Right lobe of liver (tissue), 6 donors: ENCODE data around the gene AMBRA1. TPM values are rescaled to one million over a fixed set of nuclear protein-coding genes. Genes with fewer than 3 reads are reported as not detected.
"Not testable (repeated sequence)": the region's sequence is repeated elsewhere in the genome, so short reads cannot be mapped to it uniquely, and the experiment has no call there.

Experiments
- ATAC-seq, 4 donors: fragments of 200-7000 bp; cut with Tn5 transposase; one replicate each; pipeline ENCODE4 v1.9.1; 2020; ENCODE audit warnings: mild to moderate bottlenecking in 4 of 4, moderate library complexity in 4 of 4
- DNase-seq, 3 donors: peaks; one replicate each; pipeline ENCODE4 v3.0.0-alpha.2; 2020
- H3K27ac ChIP-seq, 3 donors: fragments of 200-600 bp; one replicate each; pipeline ENCODE4 v1.8.0; 2022
- H3K27me3 ChIP-seq, 2 donors: fragments of 200-600 bp; one replicate each; pipeline ENCODE4 v1.8.0; 2022
- H3K36me3 ChIP-seq, 4 donors: fragments of 200-600 bp; sonication (generic) in 1 of 4; one replicate each; pipeline versions ENCODE4 v1.5.1 to v1.8.0; 2017 to 2022; ENCODE audit warnings: control low read depth in 1 of 4
- H3K4me1 ChIP-seq, 4 donors: fragments of 200-600 bp; sonication (generic) in 1 of 4; one replicate each; pipeline versions ENCODE4 v1.5.1 to v1.8.0; 2017 to 2022; ENCODE audit warnings: control low read depth in 1 of 4
- H3K4me3 ChIP-seq, 3 donors: fragments of 200-600 bp; one replicate each; pipeline ENCODE4 v1.8.0; 2022
- H3K9me3 ChIP-seq, 4 donors: fragments of 200-600 bp; sonication (generic) in 1 of 4; one replicate each; pipeline versions ENCODE4 v1.5.1 to v1.8.0; 2017 to 2022; ENCODE audit warnings: control low read depth in 1 of 4
- CTCF ChIP-seq, 4 donors: fragments of 200-600 bp in 3 of 4; fragments of 450-650 bp in 1 of 4; IDR thresholded peaks; one replicate each; pipeline versions ENCODE4 v1.5.1 to v1.8.0; 2016 to 2022; ENCODE audit warnings: antibody characterized with exemption in 4 of 4, mild to moderate bottlenecking in 2 of 4
- POLR2A ChIP-seq: fragments of 450-650 bp; IDR thresholded peaks from one replicate; pipeline ENCODE4 v1.6.1; 2017; ENCODE audit warnings: antibody characterized with exemption, mild to moderate bottlenecking
- WGBS: methylation state at CpG from one replicate; pipeline ENCODE4 v1.1.6; 2018; ENCODE audit warnings: low coverage, low lambda C conversion rate; ENCODE audit not compliant: insufficient coverage; ENCODE audit errors: missing lambda C conversion rate; 5-methylcytosine and 5-hydroxymethylcytosine counted together
- intact Hi-C, 2 donors: fragments of 100-400 bp; cut with DNase I; formaldehyde crosslinking; loops; one replicate each; pipeline versions ENCODE4 v1.11.2 to v1.14.1; 2022
- total RNA-seq, 6 experiments: library from RNA; depleted of rRNA in 2 of 6; stranded (reverse); fragments of >200 nt in 2 of 6; fragmentation: NEBNext Ultra II Directional in 3 of 6; extraction: Animal tissue kit (Norgen Biotek cat#: 25700) in 3 of 6; gene quantifications; one replicate each; pipeline versions ENCODE4 v1.1.0 to v1.2.4, GENCODE V29; 2016 to 2023
- donor health status: DM: no; HTN: yes; CAD: no.
- donor health status: DM: no; HTN: no; CAD: no.
- donor health status: DM: no; HTN: no; CAD: no.
- donor health status: DM: no; HTN: yes; CAD: no.
- donor health status: DM: no; HTN: yes; CAD: no.

AMBRA1 gene
- total RNA-seq, 6 experiments from 2014 or later: 11.0 to 15.7 (median 13.6) TPM

- Histone ChIP-seq H3K27me3 (no peaks in the 10 kb centered on the region), H3K9me3 (no peaks in the 10 kb centered on the region), H3K4me1 (no peaks in the 10 kb centered on the region), H3K27ac (no peak overlapping the region), H3K4me3 (no peak overlapping the region), H3K36me3 (peaks cover 0 to 28% (median 16%) of the 10 kb centered on the region in 4 donors)
- DNase-seq (no peak), ATAC-seq (no peak)
- intact Hi-C loops: no loop called here
- 93% methylated on average over 5 of the region's 30 CpGs for WGBS
- no peak for TF ChIP-seq POLR2A
- TF ChIP-seq CTCF (IDR thresholded peaks at IDR 0.05): no peak
These were observed 219.8 kb downstream of the AMBRA1 start for GRCh38 chr11:46373787-46374740.

DNA sequence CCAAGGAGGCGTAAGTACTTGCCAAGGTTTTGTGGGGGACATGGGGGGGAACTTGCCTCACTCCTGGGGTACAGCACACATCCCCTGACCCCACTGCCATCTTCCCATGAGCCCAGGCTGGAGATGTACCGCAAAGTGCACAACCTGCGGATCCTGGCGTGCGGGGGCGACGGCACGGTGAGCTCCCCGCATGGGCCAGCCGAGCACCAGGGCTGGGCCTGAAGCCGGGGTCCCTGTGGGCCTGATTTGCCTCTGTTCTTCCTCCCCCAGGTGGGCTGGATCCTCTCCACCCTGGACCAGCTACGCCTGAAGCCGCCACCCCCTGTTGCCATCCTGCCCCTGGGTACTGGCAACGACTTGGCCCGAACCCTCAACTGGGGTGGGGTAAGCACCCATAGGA lies 221.3 kb downstream of the AMBRA1 start:
- H3K4me1 ChIP-seq, H3K27ac ChIP-seq, ATAC-seq, H3K9me3 ChIP-seq, DNase-seq, H3K4me3 ChIP-seq, intact Hi-C loops, H3K27me3 ChIP-seq: not testable (repeated sequence)
- WGBS: 83% methylated on average over 1 of the region's 15 CpGs
- H3K36me3 ChIP-seq: peaks cover 0 to 32% (median 16%) of the 10 kb centered on the region in 4 donors

DNA sequence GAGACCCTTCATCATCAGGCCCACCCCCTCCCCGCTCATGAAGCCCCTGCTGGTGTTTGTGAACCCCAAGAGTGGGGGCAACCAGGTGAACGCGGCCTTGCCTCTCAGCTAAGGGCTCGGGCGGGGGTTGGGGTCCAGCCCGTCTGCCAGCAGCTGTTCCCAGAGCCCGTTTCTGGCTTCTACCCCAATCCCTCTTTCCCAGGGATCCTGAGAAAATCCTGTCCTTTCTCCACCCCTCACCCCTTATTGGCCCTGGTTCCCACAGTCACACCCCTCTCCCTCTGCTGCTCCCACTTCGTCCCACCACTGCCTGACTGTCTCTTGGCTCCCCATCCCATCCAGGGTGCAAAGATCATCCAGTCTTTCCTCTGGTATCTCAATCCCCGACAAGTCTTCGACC lies 221.7 kb downstream of the AMBRA1 start:
- ATAC-seq: no peak
- intact Hi-C loops: no loop called here
- 63% methylated on average over 4 of the region's 10 CpGs for WGBS

DNA sequence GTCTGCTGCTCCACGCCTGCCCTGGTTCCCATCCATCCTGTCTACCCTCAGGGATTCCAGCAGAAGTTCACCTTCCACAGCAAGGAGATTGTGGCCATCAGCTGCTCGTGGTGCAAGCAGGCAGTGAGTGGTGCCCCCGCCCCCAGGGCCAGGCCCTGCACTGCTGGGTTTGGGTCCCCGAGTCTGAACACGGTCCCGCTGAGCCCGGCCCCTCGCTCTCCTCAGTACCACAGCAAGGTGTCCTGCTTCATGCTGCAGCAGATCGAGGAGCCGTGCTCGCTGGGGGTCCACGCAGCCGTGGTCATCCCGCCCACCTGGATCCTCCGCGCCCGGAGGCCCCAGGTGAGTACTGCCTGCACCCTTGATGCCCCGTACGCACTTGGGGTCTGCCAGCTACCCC lies 222.6 kb downstream of the AMBRA1 start:
- H3K27me3 ChIP-seq, H3K27ac ChIP-seq, H3K4me3 ChIP-seq, H3K4me1 ChIP-seq, intact Hi-C loops, H3K9me3 ChIP-seq, ATAC-seq: not testable (repeated sequence)
- WGBS: 92% methylated on average over 7 of the region's 19 CpGs
- H3K36me3 ChIP-seq: peaks cover 0 to 30% (median 16%) of the 10 kb centered on the region in 4 donors
- DNase-seq: peak in 1 of 3 donors; percentile 16

More for the DNA sequence above, 221.7 kb downstream of the AMBRA1 start:
- no peak overlapping the region for H3K27ac ChIP-seq
- H3K27me3 ChIP-seq: no peaks in the 10 kb centered on the region
- H3K9me3 ChIP-seq: no peaks in the 10 kb centered on the region
- H3K4me1 ChIP-seq: no peaks in the 10 kb centered on the region
- H3K36me3 ChIP-seq: peaks cover 0 to 32% (median 16%) of the 10 kb centered on the region in 4 donors
- TF ChIP-seq CTCF (IDR thresholded peaks at IDR 0.05) (no peak), POLR2A (no peak)
- no peak overlapping the region for H3K4me3 ChIP-seq
- DNase-seq: peak in 1 of 3 donors; percentile 14

DNA sequence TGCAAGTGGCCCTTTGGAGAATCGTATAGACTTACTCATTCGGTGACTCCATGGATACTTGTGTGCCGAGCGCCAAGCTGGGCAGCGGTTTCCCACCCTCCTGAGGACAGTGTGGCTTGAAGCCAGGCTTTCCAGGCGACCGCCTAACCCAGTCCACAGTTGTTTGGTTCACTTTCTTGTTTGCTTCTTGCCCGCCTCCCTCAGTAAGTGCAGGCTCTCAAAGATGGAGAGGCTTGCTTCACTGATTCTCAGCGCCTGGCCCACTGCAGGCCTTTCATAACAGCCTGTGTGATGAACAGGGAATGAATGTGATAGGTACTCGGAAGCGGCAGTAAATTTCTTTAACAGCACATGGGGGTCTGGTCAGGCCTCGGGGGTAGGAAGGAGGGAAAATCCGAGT lies 223.6 kb downstream of the AMBRA1 start:
- Histone ChIP-seq H3K9me3 (no peaks in the 10 kb centered on the region), H3K4me3 (no peak overlapping the region), H3K4me1 (no peaks in the 10 kb centered on the region), H3K27ac (no peak overlapping the region), H3K27me3 (no peaks in the 10 kb centered on the region), H3K36me3 (peaks cover 0 to 20% (median 12%) of the 10 kb centered on the region in 4 donors)
- DNase-seq (no peak), ATAC-seq (no peak)
- intact Hi-C loops: no loop called here
- WGBS: 95% methylated on average over 5 of the region's 13 CpGs
- TF ChIP-seq CTCF (IDR thresholded peaks at IDR 0.05): no peak
- TF ChIP-seq POLR2A: no peak
